ENCODE results near the gene FBXO40. TPM values are rescaled to one million over a fixed set of nuclear protein-coding genes. Genes with fewer than 3 reads are reported as not detected.

The FBXO40 gene
- total RNA-seq, 1 experiment from 2014 or later = not detected

DNA sequence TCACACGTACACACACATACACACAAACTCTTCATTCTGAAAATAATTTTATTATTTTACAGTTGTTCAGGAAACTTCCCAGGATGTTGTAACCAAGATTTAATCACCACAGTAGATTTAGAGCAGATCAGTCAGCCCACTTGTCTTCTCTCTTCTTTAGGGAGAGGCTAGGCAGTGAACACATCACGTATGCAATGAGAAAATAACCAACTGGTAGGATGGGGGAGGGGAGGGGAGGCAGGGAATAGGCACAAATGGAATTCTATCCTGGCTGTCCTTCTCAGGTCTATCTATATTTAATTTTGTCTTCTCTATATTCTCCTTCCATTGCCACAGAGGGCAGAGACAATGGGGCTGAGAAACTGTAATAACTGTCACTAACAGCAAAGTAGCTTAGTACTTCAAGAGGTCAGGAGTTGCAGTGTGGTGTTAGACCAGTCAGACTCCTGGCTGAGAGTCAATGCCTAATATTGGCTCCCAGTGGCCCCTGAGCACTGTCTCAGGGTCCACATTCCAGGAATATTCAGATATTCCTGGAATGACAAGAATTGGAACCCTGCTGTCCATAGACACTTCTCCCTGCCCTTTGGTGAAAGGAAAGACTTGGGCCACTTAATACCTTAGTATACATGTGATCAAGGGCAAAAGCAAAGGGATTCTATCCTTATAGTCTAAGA, 70.1 kb downstream of the FBXO40 start:
- no peaks in the 10 kb centered on the region for H3K9me2 ChIP-seq (ENCODE audit: insufficient read depth)
- H3K9me3 ChIP-seq (ENCODE audit: insufficient read depth, low read depth) = no peaks in the 10 kb centered on the region
- no peak overlapping the region for H3K4me3 ChIP-seq
- no peak overlapping the region for H3K4me2 ChIP-seq
- H3K79me2 ChIP-seq (ENCODE audit: low read depth) = no peaks in the 10 kb centered on the region
- no TSS peak for BruUV-seq (replicated peaks)
- ChIA-PET CTCF (no interaction called here), POLR2A (ENCODE audit: unreplicated experiment) (no interaction called here)
- no peak for DNase-seq
- H3F3A ChIP-seq (ENCODE audit: insufficient read depth, low read depth) = no peaks in the 10 kb centered on the region
- TF ChIP-seq, protein P1, sequence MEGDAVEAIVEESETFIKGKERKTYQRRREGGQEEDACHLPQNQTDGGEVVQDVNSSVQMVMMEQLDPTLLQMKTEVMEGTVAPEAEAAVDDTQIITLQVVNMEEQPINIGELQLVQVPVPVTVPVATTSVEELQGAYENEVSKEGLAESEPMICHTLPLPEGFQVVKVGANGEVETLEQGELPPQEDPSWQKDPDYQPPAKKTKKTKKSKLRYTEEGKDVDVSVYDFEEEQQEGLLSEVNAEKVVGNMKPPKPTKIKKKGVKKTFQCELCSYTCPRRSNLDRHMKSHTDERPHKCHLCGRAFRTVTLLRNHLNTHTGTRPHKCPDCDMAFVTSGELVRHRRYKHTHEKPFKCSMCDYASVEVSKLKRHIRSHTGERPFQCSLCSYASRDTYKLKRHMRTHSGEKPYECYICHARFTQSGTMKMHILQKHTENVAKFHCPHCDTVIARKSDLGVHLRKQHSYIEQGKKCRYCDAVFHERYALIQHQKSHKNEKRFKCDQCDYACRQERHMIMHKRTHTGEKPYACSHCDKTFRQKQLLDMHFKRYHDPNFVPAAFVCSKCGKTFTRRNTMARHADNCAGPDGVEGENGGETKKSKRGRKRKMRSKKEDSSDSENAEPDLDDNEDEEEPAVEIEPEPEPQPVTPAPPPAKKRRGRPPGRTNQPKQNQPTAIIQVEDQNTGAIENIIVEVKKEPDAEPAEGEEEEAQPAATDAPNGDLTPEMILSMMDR (conservative IDR thresholded peaks at IDR 0.05) = no peak
- intact Hi-C loops (cut with micrococcal nuclease; ENCODE audit: unreplicated experiment) = loop anchor here (5.0 kb wide), 1 partner anchor 694 kb away; no protein-coding TSS in a partner anchor
- no peaks in the 10 kb centered on the region for H3K4me1 ChIP-seq (replicated peaks; ENCODE audit: insufficient read depth)
- no peaks in the 10 kb centered on the region for H3K27me3 ChIP-seq (ENCODE audit: insufficient read depth, low read depth)
- no peak overlapping the region for H3K27ac ChIP-seq
- H3K36me3 ChIP-seq (ENCODE audit: low read depth) = peaks cover 14% of the 10 kb centered on the region; the same call in 1 of the 2 replicates
- no peak overlapping the region for H2AFZ ChIP-seq
- H4K20me1 ChIP-seq (ENCODE audit: insufficient read depth) = 0 out of 2 replicates have a peak, but pooled peaks cover 5% of the 10 kb centered on the region

DNA sequence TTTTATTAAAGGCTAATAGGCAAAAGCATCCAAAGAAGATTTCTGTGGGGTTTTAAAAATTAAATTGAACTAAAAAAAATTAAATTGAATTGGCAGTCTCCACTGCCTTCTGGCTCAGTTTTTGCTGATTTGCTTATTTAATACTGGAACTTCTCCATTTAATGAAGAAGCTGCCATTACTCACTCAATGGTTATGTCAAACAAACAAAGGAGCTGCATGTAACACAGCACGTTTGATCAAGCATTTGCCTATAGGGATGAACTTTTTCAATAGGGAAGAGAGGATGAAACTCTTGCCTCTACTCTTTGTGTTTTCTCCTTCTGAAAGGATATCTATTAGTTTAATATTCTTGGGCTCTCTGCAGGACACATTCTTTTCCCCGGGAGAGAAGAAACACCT, 72.3 kb downstream of the FBXO40 start:
- H4K20me1 ChIP-seq (ENCODE audit: insufficient read depth) = 0 out of 2 replicates have a peak, but pooled peaks cover 5% of the 10 kb centered on the region
- no peak overlapping the region for H2AFZ ChIP-seq
- DNase-seq = no peak
- ChIA-PET POLR2A (ENCODE audit: unreplicated experiment) (no interaction called here), CTCF (no interaction called here)
- H3K27ac ChIP-seq = no peak overlapping the region
- peaks cover 20% of the 10 kb centered on the region; the same call in 1 of the 2 replicates for H3K36me3 ChIP-seq (ENCODE audit: low read depth)
- H3F3A ChIP-seq (ENCODE audit: insufficient read depth, low read depth) = no peaks in the 10 kb centered on the region; the same call in 1 of the 2 replicates
- TF ChIP-seq, protein P1 (conservative IDR thresholded peaks at IDR 0.05) = no peak
- TF ChIP-seq EZH2 (IDR thresholded peaks at IDR 0.05; ENCODE audit: low read depth) = no peak
- H3K27me3 ChIP-seq (ENCODE audit: insufficient read depth, low read depth) = no peaks in the 10 kb centered on the region
- no peak overlapping the region for H3K4me2 ChIP-seq
- no peaks in the 10 kb centered on the region for H3K9me3 ChIP-seq (ENCODE audit: insufficient read depth, low read depth)
- no peaks in the 10 kb centered on the region for H3K4me1 ChIP-seq (replicated peaks; ENCODE audit: insufficient read depth)
- no TSS peak for BruUV-seq (replicated peaks)
- H3K79me2 ChIP-seq (ENCODE audit: low read depth) = no peaks in the 10 kb centered on the region
- intact Hi-C loops (cut with micrococcal nuclease; ENCODE audit: unreplicated experiment) = no loop called here
- no peaks in the 10 kb centered on the region for H3K9me2 ChIP-seq (ENCODE audit: insufficient read depth)
- no peak overlapping the region for H3K4me3 ChIP-seq

DNA sequence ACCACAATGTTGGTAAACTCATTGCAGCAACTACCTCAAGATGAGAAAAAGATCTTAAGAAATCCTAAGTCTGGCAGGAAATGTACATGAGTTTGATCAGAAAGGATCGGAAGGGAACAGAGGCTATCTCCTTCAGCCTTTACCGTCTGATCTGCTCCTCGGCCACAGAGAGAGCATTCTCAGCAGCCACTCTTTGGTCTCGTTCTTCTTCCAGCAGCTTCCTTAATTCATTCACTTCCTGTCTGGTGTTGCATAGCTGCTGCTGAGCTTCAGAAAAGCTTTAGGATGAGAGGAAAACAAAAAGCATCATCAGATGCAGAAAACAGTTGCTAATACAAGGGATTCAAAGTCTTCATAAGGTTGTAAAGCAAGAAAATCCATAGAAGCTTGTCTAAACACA, 74.2 kb downstream of the FBXO40 start:
- CTCF ChIA-PET = interaction anchor here (0.6 kb wide), 1 partner anchor 118 kb away, joined by 3 read pairs; no protein-coding TSS in a partner anchor
- H3K9me2 ChIP-seq (ENCODE audit: insufficient read depth) = no peaks in the 10 kb centered on the region
- no peaks in the 10 kb centered on the region for H3K79me2 ChIP-seq (ENCODE audit: low read depth)
- H3F3A ChIP-seq (ENCODE audit: insufficient read depth, low read depth) = no peaks in the 10 kb centered on the region; the same call in 1 of the 2 replicates
- no peak overlapping the region for H3K27ac ChIP-seq
- H3K4me1 ChIP-seq (replicated peaks; ENCODE audit: insufficient read depth) = no peaks in the 10 kb centered on the region
- H3K36me3 ChIP-seq (ENCODE audit: low read depth) = peaks cover 20% of the 10 kb centered on the region; the same call in 1 of the 2 replicates
- H2AFZ ChIP-seq = no peak overlapping the region
- TF ChIP-seq, protein P1 (conservative IDR thresholded peaks at IDR 0.05) = no peak
- TF ChIP-seq EZH2 (IDR thresholded peaks at IDR 0.05; ENCODE audit: low read depth) = no peak
- no peak for DNase-seq
- no peak overlapping the region for H3K4me2 ChIP-seq
- no peaks in the 10 kb centered on the region for H3K27me3 ChIP-seq (ENCODE audit: insufficient read depth, low read depth)
- intact Hi-C loops (cut with micrococcal nuclease; ENCODE audit: unreplicated experiment) = no loop called here
- BruUV-seq (replicated peaks) = no TSS peak
- H4K20me1 ChIP-seq (ENCODE audit: insufficient read depth) = peaks cover 9% of the 10 kb centered on the region; the same call in 1 of the 2 replicates
- H3K4me3 ChIP-seq = no peak overlapping the region
- POLR2A ChIA-PET (ENCODE audit: unreplicated experiment) = interaction anchor here (0.5 kb wide), 1 partner anchor 591 kb away, joined by 6 read pairs; no protein-coding TSS in a partner anchor
- H3K9me3 ChIP-seq (ENCODE audit: insufficient read depth, low read depth) = no peaks in the 10 kb centered on the region
